GM20000 (cell line): ENCODE results near the gene CHD5.

Source experiments
- DNase-seq: peaks from one replicate; pipeline ENCODE4 v3.0.0; 2012; ENCODE audit warnings: low spot score
- TF ChIP-seq, protein P1 (sequence below): IDR thresholded peaks from 2 replicates; pipeline ENCODE4 v1.5.1; 2012; ENCODE audit warnings: mild to moderate bottlenecking, control low read depth; ENCODE audit errors: extremely low read depth, missing control alignments

The CHD5 gene

DNA sequence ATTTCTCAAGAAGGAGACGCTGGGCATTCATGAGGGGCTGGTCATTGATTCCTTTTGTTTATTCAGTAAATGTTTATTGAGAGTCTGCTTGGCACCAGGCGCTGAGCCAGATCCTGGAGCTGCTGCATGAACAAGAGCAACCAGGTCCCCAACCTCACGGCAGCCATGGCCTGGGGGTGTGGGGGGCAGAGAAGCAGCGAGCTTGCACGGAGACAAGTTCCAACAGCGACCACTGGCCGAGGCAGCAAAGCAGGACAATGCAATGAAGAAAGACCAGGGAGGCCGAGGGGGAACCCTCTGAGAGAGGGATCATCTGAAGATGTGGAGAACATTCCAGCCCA, 126.9 kb downstream of the CHD5 start:
- TF ChIP-seq, protein P1, sequence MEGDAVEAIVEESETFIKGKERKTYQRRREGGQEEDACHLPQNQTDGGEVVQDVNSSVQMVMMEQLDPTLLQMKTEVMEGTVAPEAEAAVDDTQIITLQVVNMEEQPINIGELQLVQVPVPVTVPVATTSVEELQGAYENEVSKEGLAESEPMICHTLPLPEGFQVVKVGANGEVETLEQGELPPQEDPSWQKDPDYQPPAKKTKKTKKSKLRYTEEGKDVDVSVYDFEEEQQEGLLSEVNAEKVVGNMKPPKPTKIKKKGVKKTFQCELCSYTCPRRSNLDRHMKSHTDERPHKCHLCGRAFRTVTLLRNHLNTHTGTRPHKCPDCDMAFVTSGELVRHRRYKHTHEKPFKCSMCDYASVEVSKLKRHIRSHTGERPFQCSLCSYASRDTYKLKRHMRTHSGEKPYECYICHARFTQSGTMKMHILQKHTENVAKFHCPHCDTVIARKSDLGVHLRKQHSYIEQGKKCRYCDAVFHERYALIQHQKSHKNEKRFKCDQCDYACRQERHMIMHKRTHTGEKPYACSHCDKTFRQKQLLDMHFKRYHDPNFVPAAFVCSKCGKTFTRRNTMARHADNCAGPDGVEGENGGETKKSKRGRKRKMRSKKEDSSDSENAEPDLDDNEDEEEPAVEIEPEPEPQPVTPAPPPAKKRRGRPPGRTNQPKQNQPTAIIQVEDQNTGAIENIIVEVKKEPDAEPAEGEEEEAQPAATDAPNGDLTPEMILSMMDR, result no peak
- DNase-seq, result no peak

DNA sequence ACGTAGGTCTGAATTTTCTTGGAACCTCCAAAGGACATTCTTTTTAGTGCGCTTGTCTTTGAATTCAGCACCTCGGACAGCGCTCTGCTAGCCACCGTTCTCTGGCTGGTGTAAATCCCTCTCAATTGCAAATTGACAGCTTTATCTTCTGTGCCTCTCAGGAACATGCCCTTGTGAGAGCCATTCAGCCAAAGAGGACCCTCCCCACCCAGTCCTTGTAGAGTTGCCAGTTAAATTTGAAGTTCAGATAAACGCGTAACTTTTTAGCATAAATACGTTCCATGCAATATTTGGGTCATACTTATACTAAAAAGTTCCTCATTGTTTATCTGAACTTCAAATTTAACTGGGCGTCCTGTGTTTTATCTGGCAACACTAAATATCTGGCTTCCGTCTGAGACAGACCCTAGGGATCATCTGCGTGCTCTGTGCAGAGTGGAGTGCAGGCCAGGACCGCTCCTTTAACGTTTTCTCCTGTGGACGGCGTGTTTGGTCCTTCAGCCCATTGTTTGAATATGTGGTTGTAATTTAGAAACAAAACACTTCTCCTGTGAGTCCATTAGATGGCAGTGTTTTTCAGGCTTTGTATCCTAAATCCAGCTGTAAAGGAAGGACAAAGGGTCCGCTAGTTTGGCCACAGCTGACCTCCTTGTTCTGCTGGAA, 127.4 kb downstream of the CHD5 start:
- peak; percentile 73 for DNase-seq
- TF ChIP-seq, protein P1, result peak; percentile 19
